Renal pelvis (tissue), 4 donors: ENCODE data around the gene SPTBN5. TPM values are rescaled to one million over a fixed set of nuclear protein-coding genes. Genes with fewer than 3 reads are reported as not detected.

Experiments used
- DNase-seq: peaks from one replicate; pipeline ENCODE4 v3.0.0-alpha.2; 2013
- polyA plus RNA-seq, 3 donors: library from polyadenylated mRNA; unstranded; fragments of 120-200 nt; gene quantifications; one replicate each; pipeline ENCODE4 v1.2.1, GENCODE V29; 2013; ENCODE audit not compliant: insufficient read length in 3 of 3

Gene SPTBN5
- polyA plus RNA-seq, 3 donors, result 2.7 to 3.0 (median 2.9) TPM

DNA sequence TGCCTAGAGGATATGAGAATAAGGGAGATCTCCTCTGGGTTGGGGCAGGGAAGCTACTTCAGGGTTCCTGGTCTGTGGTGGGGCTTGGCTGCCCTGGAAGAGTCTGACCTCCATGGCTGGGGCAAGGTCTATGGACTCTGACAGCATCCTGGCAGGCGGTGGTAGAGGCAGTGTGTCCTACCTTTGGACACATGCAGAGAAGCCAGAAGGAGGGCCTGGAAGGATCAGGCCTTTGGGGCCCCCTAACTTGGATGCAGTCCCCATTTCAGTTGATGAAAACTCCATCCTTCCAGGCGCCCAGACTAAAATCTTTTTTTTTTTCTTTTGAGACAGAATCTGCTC lies 10.4 kb downstream of the SPTBN5 start:
- no peak for DNase-seq

DNA sequence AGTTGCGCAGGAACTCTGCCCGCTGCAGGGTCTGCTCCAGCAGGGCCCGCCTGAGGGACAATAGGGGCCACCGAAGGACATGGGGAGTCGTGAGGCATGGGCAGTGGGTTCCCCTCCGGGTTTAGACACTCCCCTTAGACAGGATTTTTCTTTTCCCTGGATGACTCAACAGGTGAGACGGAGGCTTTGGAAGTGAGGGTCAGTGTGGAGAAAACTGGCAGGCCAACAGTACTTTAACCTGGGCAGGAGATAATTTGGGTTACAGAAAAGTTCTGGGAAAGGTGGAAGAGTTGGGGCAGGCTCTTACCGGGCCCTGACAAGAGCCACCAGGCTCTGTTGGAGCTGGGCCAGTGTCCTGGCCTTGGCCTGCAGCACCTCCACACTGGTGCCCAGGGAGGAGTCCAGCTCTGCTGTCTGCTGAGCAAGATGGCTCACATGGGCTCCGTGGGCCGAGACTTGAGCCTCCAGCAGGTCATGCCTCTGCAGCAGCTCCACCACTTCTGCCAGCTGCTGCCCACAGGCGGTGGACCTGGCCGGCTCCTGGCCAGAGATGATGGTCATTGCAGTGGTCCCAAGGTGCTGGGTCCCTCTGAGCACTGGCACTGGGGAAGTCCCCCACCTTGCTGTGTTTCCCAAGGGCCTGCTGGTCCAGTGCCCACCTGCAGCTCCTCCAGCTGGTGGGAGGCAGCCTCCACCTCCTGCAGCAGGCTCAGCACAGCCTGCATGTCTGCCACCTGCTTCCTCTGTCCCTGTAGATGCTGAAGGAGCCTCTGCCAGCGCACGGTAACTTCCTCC lies 11.0 kb downstream of the SPTBN5 start:
- DNase-seq, result no peak

DNA sequence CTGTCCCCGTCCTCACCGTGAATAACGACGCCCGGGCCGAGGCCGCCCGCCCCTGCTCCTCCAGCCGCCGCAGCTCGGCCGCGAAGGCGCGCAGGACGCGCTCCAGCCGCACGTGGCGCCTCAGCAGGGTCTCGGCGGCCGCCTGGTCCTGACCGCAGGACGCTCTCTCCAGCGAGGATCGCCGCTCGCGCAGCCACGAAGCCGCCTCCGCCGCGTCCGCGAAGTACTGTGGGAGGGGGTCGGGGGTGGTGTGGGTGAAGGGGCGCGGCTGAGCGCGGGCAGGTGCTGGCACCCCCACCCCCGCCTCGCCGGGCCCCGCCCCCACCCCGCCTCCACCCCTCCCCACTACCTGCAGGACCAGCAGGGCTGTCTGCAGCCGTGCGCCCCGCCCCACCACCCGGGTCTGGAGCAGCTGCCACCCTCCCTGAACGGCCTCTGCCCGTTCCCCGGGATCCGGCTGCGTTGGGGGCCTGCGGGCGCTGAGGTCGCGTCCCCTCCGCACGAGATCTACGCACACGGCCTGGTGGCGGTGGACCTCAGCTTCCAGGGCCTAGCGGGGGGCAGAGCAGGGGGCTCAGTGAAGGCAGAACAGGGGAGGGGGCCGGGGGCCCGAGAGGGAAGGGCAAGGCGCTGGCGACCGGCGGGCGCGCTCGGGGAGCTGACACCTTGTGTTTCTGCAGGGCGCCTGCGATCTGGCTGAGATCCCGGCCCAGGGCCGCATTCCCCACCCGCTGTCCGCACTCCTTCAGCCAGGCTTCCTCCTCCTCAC lies 11.7 kb downstream of the SPTBN5 start:
- no peak for DNase-seq

DNA sequence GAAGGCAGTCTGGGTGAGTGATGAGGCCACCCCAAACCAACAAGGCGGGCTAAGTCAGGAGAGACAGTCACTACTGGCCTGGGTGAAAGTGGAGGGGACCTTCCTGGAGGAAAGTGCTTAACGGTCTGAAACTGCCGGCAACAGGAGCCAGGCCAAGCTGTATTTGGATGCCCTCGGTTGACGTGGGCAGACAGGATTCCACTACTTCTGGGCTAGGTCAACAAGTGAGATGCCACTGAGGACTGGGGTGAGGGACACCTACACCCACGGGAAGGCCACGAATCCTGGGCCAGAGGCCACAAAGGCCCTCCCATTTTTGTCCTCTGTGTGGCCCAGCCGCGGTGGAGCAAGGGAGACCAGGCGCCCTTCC lies 12.3 kb downstream of the SPTBN5 start:
- DNase-seq, result no peak

DNA sequence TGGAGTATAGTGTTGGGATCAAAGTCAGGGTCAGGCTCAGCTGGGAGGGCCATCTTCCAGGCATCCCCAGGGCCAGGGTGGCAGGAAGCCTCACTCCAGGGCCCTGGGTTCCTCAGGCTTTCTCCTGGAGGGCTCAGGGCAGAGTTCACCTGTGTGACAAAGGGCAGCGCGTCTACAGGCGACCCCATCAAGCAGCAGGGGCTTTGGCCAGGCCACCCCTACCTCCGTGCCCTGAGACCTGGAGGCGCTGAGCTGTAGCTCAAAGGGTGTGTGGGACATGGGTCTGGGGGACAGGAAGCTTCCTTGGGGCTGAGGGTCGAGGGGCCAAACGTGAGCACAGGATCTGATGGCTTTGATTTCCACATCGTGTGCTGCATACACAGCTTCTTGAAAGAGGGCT lies 12.8 kb downstream of the SPTBN5 start:
- DNase-seq, result no peak

DNA sequence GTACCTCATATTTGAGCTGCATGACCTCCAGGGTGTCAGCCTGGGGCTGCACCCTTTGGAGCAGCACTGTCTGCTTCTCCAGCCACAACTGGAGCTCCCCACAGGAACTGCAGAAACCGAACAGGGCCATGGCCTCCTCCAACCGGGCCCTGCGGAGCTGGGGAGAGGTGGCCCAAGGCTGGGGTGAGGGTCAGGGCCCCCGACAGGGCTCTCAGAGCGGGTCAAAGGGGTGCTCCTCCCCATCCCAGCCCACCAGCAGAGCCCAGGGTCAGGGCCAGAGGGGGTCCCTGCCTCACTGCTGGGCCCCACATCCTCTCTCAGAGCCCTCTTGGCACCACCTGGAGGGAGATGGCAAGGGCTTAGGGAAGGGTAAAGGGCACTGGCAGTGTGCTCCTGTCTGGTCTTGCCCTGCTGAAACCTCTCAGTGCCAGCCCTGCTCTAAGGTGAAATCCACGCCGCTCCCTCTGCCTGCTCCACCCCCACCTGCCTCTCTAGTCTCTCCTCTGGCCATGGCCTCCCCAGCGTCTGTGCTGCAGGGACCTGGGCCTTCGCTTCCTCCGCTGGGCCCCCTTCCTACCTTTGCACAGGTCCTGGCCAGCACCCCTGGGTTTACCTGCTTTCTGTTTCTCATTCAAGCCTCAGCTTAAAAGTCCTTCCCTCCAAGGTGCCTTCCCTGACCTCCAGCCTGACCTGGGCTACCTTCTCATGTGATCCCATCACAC lies 13.5 kb downstream of the SPTBN5 start:
- DNase-seq, result no peak

DNA sequence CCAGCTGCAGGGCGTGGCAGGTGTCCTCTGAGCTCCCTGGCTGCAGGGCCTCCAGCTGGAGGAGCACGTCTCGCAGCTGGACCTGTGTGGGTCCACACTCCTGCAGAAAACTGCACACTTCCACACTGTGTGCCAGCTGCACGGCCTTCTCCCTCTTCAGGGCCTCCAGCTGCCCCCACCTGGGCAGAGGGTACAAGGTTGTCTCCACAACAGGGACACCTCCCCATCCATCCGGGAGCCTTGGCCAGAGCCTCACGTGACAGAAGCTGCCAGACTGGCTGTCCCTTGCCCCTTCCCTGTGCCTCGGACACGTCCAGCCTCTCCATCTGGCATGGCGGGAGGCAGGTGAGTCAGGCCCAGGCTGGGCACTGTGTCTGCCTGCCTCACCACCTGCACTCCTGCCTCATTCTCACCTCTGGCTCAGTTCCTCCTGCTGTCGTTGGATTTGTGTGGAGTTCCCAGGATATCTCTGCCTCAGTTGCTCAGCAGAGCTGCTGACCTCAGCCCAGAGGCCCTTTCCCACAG lies 14.5 kb downstream of the SPTBN5 start:
- DNase-seq, result no peak

DNA sequence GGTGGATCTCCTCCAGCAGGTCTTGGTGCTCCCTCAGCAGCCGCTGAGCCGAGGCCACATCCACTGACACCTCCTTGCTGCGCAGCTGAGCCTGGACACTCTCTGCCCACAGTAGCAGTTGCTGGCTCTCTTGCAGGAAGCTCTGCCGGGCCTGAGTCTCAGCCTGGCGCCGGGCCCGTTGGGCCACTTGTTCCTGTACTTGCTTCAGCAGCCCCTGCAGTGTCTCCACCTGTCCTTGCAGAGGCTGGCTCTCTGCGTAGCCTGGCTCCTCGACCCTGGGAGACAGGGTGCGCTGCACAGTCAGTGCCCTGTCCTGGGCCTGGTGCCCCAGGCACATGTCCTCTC lies 15.5 kb downstream of the SPTBN5 start:
- DNase-seq, result no peak

DNA sequence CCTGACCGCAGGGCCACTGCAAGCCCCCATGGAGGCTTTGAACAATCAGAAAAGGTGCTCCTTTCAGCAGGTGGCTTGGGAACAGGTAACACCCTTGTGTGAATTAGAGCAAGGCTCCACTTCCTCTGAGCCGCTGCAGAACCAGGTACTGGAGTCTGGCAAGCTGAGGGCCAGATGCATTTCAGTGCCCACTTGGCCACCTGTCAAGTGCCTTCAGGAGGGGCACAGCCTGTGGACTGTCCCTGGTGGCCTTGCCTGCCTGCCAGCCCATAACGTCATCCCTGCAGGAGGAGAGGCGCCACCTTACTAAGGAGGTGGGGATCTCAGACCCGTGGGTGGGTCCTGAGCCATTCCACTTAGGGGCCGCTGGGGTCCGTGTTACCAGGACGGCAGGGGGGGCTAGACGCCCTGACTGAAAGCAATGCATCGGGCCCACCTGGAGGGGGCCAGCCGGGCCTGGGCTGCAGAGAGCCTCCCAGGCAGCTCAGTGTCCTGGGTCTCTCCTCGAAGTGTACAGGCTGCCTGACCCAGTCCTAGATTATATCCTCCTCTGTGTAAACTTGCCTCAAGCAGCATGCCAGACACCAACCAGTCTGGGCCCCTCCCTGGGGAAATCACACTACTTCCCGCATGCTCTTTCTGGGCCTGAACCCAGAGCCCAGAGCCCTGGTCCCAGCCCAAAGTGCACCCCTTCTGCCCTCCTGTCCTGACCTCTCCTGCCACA lies 16.1 kb downstream of the SPTBN5 start:
- no peak for DNase-seq

DNA sequence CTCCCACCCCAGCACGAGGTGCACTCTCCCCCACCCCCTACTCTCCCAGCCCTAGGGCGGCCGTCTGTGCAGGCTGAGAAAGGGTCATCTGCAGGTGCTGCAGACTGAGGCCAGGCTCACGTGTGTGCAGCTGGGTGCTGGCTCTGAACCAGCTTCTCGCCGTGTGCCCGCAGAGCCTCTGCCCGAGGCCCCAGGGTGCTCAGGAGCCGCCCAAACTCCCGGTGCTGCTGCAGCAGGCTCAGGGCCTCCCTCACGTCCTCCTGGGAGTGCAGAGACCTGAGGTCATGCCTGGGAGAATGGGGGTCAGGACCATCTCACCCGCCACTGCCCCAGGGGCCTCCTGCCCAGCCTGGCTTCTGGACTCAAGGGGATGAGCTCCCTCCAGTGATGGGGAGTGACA lies 17.2 kb downstream of the SPTBN5 start:
- no peak for DNase-seq

DNA sequence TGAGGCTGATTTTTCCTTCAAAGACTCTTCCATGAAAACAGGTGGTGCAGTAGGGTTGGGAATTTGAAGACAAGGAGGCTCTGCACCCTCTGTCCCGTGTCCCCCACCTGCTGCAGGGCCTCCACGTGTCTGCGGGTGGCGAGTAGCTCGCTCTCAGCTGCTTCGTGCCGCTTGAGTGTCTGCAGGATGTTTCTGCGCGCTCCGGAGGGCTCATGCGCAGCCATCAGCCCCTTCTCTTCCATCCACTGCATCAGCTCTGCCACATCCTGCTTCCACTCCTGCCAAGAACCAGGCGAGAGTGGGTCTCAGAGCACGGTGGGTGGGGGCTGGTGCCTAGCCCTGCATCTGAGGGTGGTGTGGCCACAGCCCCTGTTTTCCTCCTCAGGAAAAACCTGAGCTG lies 17.8 kb downstream of the SPTBN5 start:
- DNase-seq, result no peak

DNA sequence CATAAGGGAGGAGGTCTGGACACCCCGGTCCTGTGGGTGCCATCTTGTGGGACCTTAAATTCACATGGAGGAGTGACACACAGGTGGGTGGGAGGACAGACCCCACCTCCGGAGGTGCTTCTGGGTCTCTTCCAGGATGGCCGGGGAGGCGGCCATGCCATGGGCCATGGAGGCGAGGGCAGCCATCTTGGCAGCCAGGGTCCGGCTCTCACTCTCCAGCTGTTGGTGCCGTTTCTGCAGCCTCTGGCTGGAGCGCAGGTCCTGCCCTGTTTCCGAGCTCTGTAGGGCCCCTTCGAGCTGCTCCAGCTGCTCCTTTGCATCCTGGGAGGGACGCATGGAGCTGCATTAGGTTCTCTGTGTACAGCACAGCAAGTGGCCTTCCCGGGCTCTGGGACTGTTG lies 19.1 kb downstream of the SPTBN5 start:
- no peak for DNase-seq

DNA sequence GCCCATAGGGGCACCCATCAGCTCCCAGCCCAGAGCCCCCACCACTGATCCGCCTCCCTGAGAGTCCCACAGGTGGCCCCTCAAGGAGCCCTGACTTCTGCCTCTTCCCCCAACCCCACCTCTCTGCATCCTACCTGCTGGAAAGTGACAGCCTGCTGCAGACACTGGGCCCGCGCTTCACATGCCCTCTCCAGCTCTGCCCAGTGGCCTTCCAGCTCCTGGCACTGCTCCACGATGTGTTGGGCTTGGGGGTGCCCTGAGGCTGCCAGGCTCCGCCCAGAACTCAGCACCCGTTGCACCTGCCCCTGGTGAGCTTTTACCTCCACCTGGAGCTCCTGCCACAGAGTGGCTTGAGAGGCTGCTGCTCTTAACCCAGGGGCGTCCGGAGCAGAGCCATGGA lies 20.1 kb downstream of the SPTBN5 start:
- no peak for DNase-seq

DNA sequence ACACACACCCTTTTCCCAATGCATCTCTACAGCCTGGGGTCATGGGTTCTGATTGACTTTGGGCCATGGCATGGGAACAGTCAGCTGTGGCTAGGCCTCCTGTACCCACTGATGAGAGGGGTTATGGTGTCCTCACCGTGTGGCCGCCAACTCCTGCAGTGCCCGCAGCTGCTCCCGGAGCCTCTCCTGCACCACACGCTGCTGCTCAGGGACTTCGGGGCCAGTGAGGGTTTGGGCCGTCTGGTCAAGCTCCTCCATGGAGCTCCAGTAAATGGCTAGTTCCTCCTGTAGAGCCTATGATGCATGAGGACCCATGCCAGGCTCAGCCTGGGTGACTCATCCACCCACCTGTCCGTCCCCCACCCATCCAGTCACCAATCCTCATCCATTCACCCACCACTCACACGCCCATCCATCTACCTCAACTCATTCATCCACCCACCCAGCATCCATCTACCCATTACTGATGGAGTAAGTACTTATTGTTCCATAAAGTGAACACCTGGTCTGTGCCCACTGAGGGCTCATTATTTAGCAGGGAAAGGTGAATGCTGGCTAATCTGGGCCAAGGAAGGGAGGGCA lies 21.6 kb downstream of the SPTBN5 start:
- no peak for DNase-seq

DNA sequence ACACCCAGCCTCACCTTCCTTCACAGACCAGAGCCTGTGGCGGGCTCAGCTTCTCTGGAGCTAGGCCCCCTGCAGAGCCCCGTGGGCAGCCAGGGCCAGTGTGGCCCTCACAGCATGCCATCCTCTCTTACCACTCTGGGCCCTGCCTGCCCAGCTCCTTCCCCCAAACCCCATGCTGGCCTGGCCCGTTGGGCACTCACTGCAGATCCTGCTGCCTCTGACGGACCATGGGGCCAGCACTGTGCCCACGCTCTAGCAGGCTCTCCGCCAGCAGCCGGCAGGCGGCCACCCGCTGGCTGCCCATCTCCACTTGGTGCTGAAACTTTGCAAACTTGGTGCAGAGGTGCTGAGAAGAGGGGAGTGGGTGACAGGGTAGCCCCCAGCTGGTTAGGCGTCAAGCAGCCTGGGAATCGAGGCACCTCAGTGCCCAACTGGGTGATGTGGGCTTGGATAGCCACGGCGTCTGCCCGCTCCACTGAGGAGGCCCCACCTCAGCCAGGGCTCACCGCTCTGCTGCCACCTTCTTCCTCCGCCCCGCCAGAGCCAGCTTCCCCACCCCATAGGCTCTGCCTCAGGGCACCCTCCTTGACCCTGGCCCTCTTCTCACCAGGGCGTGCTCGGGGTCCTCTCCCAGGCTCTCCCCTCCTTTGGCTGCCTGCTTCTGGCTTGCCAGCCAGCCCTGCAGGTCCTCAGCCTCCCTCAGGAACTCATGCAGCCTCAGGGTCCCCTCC lies 22.5 kb downstream of the SPTBN5 start:
- DNase-seq, result no peak

DNA sequence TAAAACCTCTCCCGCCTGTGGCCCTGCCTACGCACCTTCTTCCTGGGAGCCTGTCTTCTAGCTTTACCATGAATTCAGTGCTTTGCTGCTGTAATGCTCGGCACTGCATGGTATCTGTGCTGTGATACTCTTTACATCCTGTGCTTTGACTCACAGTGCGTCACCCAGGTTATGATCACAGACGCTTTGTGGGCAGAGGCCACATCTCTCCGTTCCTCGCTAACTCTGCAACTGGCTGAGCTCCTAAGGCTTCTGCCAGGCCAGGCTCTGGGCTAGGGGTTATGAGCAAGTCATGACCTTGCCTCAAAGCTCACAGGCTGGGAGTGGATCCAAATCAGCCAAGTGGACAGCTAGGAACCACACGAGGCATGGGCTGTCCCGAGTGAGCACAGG lies 23.2 kb downstream of the SPTBN5 start:
- no peak for DNase-seq

DNA sequence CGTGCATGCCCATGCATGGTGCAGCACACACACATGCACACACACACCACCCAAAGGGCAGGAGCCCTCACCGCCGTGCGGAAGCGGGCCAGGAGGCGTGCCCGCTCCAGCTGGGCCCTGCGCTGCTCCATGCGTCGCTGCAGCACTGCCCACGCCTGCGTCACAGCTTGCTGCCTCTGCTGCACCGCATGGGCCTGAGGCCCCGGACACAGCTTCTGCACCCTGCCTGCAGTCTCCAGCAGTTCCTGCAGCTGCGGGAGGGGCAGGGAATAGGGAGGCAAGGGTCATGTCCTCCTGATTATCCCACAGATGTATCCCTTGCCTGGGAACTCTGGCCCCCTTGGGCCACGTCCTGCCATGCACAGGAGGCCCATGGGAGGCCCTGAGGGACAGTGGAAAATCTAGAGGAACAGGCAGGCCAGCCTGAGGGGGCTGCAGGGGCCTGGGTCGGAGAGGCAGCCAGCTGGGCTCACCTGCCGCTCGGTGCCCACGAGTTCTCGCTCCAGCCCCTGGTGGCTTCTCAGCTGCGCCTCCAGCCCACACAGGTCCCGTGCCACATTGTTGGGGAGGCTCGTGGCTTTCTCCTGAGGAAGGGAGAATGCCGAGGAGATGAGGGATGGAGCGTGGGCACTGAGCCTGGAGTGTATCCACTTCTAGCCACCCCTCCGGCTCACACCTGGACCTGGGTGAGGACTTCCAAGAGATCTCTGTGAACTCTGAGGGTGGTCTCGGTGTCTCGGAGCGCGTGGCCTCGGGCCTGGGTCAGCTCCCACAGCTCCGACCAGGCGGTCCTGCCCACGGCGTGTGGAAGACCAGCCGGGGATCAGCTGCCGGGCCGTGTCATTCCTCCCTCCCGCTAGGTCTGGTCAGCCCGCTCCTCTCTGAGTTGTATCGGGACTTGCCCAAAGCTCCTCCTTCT lies 23.8 kb downstream of the SPTBN5 start:
- no peak for DNase-seq

DNA sequence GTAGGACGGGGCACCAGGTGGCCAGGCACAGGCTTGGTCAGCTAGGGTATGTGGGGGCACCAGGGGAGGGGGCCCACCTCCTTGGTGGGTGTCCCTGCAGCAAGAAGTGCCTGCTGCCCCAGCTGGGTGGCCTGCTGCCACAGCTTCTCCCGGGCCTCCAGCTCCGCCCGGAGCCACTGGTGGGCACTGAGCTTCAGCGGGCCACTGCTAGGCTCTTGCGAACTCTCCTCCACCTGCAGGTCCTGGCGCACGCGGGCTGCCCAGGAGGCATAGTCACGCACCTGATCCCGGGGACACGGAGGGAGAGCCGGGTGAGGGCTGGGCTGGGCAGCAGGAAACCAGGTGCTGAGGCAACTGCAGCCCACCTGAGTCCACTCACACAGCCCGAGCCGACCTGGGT lies 25.5 kb downstream of the SPTBN5 start:
- no peak for DNase-seq

DNA sequence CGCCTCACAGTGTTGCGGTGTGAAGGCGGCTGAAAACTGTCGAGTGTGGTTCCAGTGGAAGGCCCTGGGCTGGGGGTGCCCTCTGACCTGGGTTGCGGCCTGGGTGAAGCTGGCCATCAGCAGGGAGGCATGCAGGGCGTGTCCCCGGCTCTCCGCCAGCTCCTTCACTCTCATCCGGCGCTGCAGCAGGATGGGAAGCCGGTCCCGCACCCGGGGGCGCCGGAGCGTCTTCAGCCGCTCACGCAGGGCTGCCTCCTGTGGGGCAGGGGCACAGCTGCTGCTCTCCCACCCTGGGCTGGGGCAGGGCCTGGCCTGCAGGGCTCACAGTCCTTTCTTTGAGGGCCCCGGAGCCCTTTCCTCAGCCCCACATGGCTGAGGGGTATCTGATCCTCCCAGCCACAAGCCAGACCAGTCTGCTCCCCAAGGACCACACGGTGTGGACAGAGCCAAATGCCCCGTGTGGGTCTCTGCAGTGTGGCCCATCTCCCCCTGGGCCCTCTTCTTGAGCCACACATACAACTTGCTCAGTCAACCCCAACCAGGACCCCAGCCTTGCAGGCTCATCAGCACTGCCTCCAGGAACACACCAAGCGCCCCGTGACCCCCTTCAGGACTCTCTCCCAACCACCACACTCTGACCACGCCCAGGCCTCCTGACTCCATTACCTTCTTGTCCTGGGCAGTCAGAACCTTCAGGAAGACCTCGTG lies 26.8 kb downstream of the SPTBN5 start:
- no peak for DNase-seq
